ENCODE results near the gene ABTB1. TPM values are rescaled to one million over a fixed set of nuclear protein-coding genes. Genes with fewer than 3 reads are reported as not detected.
A peak's percentile ranks its signal among the peaks of the same experiment; 100 is the strongest.

Gene ABTB1
- total RNA-seq, 2 donors from 2014 or later = 10.7 to 14.4 TPM

DNA sequence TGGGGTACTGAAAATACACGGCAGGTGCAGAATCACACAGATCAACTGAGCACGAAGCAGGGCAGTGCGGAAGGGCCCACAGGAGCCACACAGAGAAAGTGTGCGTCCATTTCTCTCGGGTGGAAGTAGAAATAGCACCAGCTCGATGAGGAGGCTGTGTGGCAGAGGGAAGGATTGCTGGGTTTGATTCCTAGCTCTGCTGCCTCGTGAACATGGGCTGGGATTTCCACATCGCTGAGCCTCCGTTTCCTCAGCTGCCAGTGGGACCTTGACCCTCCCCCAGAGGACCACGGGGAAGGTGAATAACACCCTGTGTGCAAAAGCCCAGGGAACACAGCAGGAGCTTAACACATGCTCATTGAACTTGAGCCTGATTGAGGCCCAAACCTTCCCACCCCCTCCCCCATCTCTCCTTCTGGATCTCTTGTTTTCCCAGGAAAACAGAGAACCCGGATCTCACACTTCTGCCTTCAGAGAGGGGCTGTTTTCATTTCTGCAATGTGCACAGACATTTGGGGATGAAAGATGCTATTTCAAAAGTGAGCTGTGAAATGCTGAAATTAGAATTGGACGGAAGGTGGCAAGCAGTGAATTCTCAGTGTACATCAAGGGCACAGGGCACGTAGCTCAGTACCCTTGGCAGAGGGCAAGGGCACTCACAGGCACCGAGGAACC lies 38.4 kb downstream of the ABTB1 start:
- H3K4me3 Mint-ChIP-seq = no peak overlapping the region
- 77 to 79% methylated on average over 10 to 14 of the region's 14 CpGs for WGBS, 2 experiments (ENCODE audit: insufficient coverage in 1 of 2, insufficient read length in 1 of 2)
- TF ChIP-seq, protein P1, sequence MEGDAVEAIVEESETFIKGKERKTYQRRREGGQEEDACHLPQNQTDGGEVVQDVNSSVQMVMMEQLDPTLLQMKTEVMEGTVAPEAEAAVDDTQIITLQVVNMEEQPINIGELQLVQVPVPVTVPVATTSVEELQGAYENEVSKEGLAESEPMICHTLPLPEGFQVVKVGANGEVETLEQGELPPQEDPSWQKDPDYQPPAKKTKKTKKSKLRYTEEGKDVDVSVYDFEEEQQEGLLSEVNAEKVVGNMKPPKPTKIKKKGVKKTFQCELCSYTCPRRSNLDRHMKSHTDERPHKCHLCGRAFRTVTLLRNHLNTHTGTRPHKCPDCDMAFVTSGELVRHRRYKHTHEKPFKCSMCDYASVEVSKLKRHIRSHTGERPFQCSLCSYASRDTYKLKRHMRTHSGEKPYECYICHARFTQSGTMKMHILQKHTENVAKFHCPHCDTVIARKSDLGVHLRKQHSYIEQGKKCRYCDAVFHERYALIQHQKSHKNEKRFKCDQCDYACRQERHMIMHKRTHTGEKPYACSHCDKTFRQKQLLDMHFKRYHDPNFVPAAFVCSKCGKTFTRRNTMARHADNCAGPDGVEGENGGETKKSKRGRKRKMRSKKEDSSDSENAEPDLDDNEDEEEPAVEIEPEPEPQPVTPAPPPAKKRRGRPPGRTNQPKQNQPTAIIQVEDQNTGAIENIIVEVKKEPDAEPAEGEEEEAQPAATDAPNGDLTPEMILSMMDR (conservative IDR thresholded peaks at IDR 0.05) = no peak
- H3K36me3 ChIP-seq (ENCODE audit: control insufficient read depth, insufficient read depth, low read length) = no peaks in the 10 kb centered on the region
- H3K27me3 Mint-ChIP-seq (ENCODE audit: insufficient read depth) = peaks cover 14% of the 10 kb centered on the region
- H3K9me3 Mint-ChIP-seq = no peaks in the 10 kb centered on the region
- H3K36me3 Mint-ChIP-seq (ENCODE audit: low read depth) = no peaks in the 10 kb centered on the region
- H3K27ac Mint-ChIP-seq = no peak overlapping the region
- DNase-seq = peak; percentile 48
- H3K27me3 ChIP-seq (ENCODE audit: control insufficient read depth, insufficient read depth, low read length, poor library complexity, severe bottlenecking) = peaks cover 5% of the 10 kb centered on the region
- no peaks in the 10 kb centered on the region for H3K9me3 ChIP-seq (ENCODE audit: control insufficient read depth, low read length)
- H3K4me1 ChIP-seq (ENCODE audit: control insufficient read depth, insufficient read depth, low read length) = peaks cover 3% of the 10 kb centered on the region
- no peak overlapping the region for H3K9ac ChIP-seq (ENCODE audit: extremely low read depth, low read length, poor library complexity, severe bottlenecking)
- H3K4me3 ChIP-seq (ENCODE audit: low read length) = no peak overlapping the region
- H3K4me1 Mint-ChIP-seq = peaks cover 27% of the 10 kb centered on the region
- no peak overlapping the region for H3K27ac ChIP-seq (ENCODE audit: low read depth, low read length)

DNA sequence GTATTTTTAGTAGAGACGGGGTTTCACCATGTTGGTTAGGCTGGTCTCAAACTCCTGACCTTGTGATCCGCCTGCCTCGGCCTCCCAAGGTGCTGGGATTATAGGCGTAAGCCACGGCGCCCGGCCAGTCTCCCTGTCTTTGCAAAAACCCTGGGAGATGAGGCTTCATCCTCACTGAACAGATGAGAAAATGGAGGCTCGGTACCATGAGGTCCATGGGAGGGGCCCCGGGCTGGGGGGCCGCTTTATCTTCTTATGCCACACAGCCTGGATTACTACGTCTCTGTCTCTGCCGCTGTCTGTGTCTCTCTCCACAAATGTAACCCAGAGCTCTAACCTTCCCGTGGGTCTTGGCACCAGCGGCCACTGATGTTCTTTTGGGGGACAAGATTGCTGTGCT lies 39.1 kb downstream of the ABTB1 start:
- Histone ChIP-seq H3K36me3 (ENCODE audit: control insufficient read depth, insufficient read depth, low read length) (no peaks in the 10 kb centered on the region), H3K27ac (ENCODE audit: low read depth, low read length) (no peak overlapping the region), H3K27me3 (ENCODE audit: control insufficient read depth, insufficient read depth, low read length, poor library complexity, severe bottlenecking) (peaks cover 11% of the 10 kb centered on the region), H3K9me3 (ENCODE audit: control insufficient read depth, low read length) (no peaks in the 10 kb centered on the region), H3K4me1 (ENCODE audit: control insufficient read depth, insufficient read depth, low read length) (peaks cover 3% of the 10 kb centered on the region), H3K9ac (ENCODE audit: extremely low read depth, low read length, poor library complexity, severe bottlenecking) (no peak overlapping the region), H3K4me3 (ENCODE audit: low read length) (no peak overlapping the region)
- WGBS, 2 experiments (ENCODE audit: insufficient coverage in 1 of 2, insufficient read length in 1 of 2) = 95% methylated on average over 12 to 14 of the region's 14 CpGs
- TF ChIP-seq, protein P1 (conservative IDR thresholded peaks at IDR 0.05) = no peak
- DNase-seq = no peak
- peaks cover 14% of the 10 kb centered on the region for H3K27me3 Mint-ChIP-seq (ENCODE audit: insufficient read depth)
- no peak overlapping the region for H3K4me3 Mint-ChIP-seq
- H3K27ac Mint-ChIP-seq = no peak overlapping the region
- H3K36me3 Mint-ChIP-seq (ENCODE audit: low read depth) = no peaks in the 10 kb centered on the region
- peaks cover 27% of the 10 kb centered on the region for H3K4me1 Mint-ChIP-seq
- H3K9me3 Mint-ChIP-seq = no peaks in the 10 kb centered on the region

DNA sequence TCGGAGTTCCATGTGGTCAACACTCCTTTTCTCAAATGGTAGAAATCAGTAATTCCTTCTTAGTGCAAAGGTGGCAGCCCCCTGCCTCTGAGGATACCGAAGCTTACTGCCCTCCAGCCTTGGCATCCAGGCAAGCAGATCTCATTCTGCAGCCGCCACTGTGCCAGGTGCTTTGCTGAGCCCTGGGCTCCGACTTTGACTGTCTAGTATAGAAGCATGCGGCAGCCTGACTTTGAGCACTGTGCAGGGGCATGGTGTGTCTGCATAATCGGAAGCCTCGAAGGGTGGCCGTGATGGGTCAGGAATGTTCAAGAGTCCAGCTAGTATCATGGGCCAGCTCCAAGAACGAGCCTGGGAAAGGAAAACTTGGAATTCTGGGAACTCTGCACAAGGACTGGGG lies 39.7 kb downstream of the ABTB1 start:
- TF ChIP-seq, protein P1 (conservative IDR thresholded peaks at IDR 0.05) = no peak
- Histone ChIP-seq H3K9ac (ENCODE audit: extremely low read depth, low read length, poor library complexity, severe bottlenecking) (no peak overlapping the region), H3K27me3 (ENCODE audit: control insufficient read depth, insufficient read depth, low read length, poor library complexity, severe bottlenecking) (peaks cover 11% of the 10 kb centered on the region), H3K27ac (ENCODE audit: low read depth, low read length) (no peak overlapping the region), H3K9me3 (ENCODE audit: control insufficient read depth, low read length) (no peaks in the 10 kb centered on the region), H3K4me1 (ENCODE audit: control insufficient read depth, insufficient read depth, low read length) (peaks cover 3% of the 10 kb centered on the region), H3K36me3 (ENCODE audit: control insufficient read depth, insufficient read depth, low read length) (no peaks in the 10 kb centered on the region), H3K4me3 (ENCODE audit: low read length) (no peak overlapping the region)
- DNase-seq = no peak
- peaks cover 14% of the 10 kb centered on the region for H3K27me3 Mint-ChIP-seq (ENCODE audit: insufficient read depth)
- WGBS, 2 experiments (ENCODE audit: insufficient coverage in 1 of 2, insufficient read length in 1 of 2) = 89 to 90% methylated on average over 9 of the region's 9 CpGs
- H3K9me3 Mint-ChIP-seq = no peaks in the 10 kb centered on the region
- peaks cover 27% of the 10 kb centered on the region for H3K4me1 Mint-ChIP-seq
- H3K27ac Mint-ChIP-seq = no peak overlapping the region
- no peak overlapping the region for H3K4me3 Mint-ChIP-seq
- no peaks in the 10 kb centered on the region for H3K36me3 Mint-ChIP-seq (ENCODE audit: low read depth)

All from endodermal cell (in vitro differentiated cells).